HG02852 (cell line): Measurements from ENCODE around the gene NRP1.

Experiments used
- ATAC-seq: cut with Tn5 transposase; IDR thresholded peaks from one replicate; pipeline ENCODE4 v1.9.1; 2021; ENCODE audit warnings: mild to moderate bottlenecking, moderate library complexity; ENCODE audit not compliant: unreplicated experiment

Gene NRP1

DNA sequence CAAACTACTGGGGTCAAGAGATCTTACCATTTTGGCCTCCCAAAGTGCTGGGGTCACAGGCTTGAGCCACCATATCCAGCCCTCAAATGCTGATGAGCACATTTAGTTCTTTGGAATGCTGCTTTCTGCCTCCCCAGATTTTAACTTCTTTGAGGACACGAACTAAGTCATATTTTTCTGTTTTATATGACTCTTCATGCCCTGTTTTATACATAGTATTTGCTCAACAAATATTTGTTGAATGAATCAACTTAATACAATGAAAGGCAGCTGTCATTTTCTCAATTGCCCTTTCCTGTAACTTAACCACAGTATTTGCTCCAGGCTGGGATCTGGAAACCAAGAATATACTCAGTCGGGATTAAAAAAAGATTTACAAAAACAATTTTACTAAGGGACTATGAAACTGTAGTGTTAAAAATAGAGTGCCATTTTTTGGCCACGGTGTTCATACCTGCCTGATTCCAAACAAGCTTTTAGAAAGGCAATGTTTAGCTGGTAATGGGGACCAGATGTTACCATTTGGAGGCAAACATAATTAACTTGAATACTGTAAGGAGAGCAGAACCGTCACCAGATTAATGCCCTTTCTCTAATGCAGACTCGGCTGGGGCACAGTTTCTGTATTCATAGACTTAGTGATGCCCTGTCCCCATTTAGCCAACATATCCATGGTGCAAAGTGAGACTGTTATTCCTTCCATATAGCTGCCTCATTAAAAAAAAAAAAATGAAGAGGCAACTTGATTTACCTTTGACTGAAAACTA, 117.6 kb downstream of the NRP1 start:
- ATAC-seq: no peak

DNA sequence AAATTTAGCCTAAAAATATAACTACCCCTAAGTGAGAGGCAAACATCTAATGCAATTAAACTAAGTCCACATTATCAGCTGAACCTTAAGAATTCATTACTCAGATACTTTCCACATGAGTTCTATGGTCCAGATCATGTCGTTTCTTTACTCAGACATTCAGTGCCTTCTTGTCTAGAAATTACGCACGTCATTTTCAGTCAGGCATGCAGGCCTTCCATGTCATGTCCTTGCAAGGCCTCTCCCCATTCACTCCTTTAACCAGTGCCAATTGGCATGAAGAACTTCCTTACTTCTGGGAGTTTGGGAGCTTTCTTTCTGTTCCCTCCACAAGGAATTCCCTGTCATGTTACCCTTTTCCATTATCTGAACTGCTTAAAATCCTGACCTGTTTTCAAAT, 118.8 kb downstream of the NRP1 start:
- ATAC-seq: no peak

DNA sequence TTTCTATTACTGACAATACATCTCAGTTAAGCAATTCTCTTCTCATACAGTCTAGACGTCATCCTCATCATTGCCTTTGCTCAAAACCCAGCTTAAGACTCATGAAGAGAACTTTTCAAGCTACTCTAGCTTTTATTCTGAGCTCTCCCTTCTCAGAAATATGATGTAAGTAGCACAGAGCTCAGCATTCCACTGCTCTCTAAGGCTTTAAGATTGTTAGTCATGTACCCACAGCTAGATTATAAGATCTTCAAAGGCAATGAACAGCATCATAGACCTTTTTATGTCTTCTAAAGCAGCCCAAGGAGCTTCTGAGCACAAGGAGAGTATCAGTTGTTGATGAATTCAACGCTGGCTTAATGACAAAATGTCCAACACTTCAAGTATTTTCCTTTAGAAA, 119.3 kb downstream of the NRP1 start:
- ATAC-seq: no peak

DNA sequence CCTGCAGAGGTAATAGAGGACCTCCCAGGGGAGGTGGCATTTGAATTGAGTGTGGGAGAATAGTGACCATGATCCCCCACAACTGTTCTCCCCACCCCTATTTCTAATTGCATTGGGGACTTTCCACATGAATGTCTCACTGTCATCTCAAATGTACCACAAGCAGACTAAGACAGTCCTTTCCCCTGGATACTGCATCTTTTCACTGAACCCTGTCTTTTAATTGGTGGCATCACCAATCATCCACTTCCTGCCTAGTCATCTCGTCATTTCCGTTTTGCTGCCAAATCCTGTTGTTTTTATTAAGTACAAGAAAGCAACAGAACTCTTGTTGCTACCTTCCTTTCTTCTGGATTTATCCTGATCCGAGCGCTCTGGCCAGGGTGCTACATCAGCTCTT, 120.3 kb downstream of the NRP1 start:
- ATAC-seq: no peak

- no peak for ATAC-seq
Observed at GRCh38 chr10:33212061-33212748, 122.3 kb downstream of the NRP1 start.

- ATAC-seq: no peak
Observed at GRCh38 chr10:33211106-33211878, 123.2 kb downstream of the NRP1 start.

- ATAC-seq: no peak
Observed at GRCh38 chr10:33209802-33210201, 124.7 kb downstream of the NRP1 start.

GRCh38 chr10:33208166-33208565, 126.3 kb downstream of the NRP1 start:
- no peak for ATAC-seq

- no peak for ATAC-seq
Observed at GRCh38 chr10:33204031-33204430, 130.4 kb downstream of the NRP1 start.

GRCh38 chr10:33201971-33202370, 132.5 kb downstream of the NRP1 start:
- no peak for ATAC-seq

DNA sequence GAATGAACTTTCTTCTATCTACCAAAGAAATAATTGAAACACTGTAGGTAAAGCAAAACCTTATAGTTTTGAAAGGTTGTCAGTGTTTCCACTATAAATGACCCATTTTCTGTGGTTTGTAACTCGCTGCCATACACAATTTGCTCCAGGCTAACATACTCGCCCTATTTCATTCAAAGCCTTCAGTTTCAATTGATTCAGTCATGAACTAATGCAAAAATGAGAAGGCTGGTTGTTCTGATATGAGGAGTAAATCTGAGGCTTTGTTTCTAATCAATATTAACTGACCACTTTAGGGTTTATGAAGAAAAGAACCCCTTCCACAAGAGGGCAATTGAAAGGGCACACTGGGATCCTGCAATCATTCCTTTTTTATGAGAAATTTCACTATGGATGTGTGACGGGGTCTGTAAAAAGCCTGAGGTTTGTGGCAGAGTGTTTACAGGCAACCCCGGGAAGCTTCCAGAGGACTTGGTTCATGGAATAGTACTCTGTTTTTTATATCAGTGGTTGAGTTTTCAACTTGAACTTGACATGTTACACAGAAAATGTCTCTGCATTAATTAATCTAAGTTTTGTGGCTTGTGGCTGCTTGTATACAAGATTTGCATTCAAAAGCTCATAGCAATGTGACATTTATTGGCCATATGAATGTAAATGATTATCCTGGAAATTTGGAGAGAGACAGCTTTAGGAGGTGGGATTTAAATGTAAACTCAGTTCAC, 133.2 kb downstream of the NRP1 start:
- ATAC-seq: no peak

DNA sequence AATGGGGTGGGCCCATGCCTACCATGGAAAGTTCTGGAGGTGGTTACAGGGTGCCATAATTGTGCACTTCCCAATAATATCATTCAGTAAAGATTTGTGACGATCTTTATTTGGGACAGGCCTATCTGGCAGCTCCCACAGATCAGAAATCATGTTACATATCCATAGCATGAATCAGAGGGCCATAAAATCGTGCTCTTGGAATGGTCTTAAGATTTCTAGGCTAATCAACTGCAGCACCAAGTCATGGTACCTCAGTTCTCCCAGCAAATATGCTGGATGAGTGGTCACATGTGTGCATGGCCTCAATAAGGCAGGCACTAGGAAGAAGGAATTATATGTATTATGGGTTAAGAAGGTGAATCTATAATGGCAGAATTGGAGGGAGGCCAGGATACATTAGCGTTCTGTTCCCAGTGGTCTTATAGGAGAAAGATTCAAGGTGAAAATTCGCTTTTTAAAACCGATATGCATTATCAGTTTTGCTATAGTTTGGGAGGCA, 134.7 kb downstream of the NRP1 start:
- ATAC-seq: no peak

DNA sequence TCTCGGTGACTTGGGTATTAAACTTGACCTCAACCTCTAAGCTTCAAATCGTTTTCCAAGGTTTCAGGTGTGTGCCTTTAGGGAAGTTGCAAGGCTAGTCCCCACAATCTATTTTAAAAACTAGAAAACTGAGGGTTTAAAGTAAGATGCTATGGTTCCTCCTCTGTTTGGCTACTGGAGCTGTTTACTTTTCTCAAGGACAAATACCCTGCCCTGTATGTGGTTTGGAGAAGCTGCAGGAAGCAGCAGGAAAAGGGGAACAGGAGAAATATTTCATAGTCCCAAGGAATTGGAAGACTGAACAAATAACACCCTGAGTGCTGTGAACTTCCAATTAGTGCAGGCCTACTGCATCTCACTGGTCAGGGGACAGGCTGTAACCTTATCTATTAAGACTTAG, 135.9 kb downstream of the NRP1 start:
- ATAC-seq: no peak

- no peak for ATAC-seq
Observed at GRCh38 chr10:33196710-33197491, 137.6 kb downstream of the NRP1 start.

DNA sequence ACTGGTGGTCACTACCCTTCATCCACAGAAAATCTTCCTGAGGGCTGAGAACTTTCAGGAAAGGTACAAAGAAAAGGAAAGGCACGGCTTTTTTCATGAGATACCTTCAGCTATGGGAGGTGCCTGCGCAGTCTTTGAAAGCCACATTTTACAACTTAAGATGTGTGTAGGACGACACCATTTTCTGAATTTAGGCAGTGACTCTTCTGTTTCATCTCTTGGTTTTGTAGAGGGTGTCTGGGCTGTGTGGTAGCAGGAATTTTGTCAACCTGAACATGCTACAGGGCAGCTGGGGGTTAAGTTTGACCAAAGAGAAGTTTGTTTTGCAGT, 138.1 kb downstream of the NRP1 start:
- ATAC-seq: no peak

GRCh38 chr10:33195608-33196376, 138.7 kb downstream of the NRP1 start:
- no peak for ATAC-seq

GRCh38 chr10:33193701-33194521, 140.6 kb downstream of the NRP1 start:
- no peak for ATAC-seq

DNA sequence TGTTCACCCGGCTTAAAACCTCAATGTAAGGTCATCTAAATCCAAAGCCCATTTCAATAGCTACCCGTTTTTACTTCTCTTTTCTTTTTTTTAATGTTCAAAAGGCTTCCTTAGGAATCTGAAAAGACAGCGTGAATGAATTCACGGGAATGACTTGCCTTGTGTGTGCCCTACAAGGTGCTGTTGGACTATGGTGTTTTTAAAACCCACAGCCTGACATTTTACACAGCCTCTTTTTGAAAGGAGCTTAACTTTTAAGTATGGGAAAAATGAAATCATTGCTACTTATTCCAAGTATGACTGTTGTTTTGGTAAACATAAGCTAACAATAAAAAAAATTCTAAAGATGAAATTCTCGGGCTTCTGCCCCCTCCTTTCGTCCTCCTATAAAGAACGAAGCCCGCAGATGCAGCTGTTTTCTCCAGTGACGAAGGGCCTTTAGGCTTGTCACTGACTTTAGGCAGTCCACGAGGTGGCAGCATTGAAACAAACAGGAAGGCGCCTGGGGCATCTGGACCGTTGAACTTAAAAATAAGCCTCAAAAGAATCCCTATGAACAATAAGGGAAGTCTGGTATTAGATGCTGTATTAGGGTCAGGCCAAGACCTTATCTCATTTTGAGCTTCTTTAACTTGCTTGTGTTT, 141.3 kb downstream of the NRP1 start:
- peak; percentile 80 for ATAC-seq
